Fibroblast of villous mesenchyme (primary cell): Measurements from ENCODE around the gene SUPT20HL2. TPM values are rescaled to one million over a fixed set of nuclear protein-coding genes. Genes with fewer than 3 reads are reported as not detected.

Experiments used
- DNase-seq: peaks from one replicate; pipeline ENCODE4 v3.0.0-alpha.2; 2010; ENCODE audit warnings: low read depth
- H3K4me3 ChIP-seq: 2 replicates; pipeline ENCODE4 v1.5.1; 2011; ENCODE audit warnings: low read depth, mild to moderate bottlenecking, low read length
- total RNA-seq: library from RNA; depleted of rRNA; stranded (reverse); fragments of >200 nt; gene quantifications from 2 replicates; pipeline ENCODE4 v1.2.3, GENCODE V29; 2012
- TF ChIP-seq, protein P1 (sequence below): IDR thresholded peaks from 2 replicates; pipeline ENCODE4 v1.5.1; 2012; ENCODE audit warnings: low read depth, mild to moderate bottlenecking, low read length; ENCODE audit not compliant: insufficient read depth

The SUPT20HL2 gene
- total RNA-seq, 1 donor: under 0.01 TPM

DNA sequence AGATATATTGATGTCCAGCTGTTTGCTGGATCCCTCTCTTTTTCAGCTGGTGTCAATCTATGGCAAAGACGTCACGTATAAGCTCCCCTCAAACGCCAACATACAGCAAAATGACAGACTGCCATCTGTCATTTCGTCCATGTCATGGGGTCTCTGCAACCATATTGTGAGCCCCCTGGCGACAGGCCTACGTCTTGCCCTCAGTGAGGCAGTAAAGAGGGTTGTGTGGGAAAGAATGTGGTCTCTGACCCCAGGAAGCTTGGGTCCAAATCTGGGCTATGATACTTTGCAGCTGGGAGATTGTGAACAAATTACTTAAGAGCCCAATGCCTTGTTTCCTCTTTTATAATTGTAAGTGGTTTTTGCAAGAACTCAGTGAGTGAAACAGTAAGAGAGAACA, 7.4 kb downstream of the SUPT20HL2 start:
- no peak overlapping the region for H3K4me3 ChIP-seq
- TF ChIP-seq, protein P1, sequence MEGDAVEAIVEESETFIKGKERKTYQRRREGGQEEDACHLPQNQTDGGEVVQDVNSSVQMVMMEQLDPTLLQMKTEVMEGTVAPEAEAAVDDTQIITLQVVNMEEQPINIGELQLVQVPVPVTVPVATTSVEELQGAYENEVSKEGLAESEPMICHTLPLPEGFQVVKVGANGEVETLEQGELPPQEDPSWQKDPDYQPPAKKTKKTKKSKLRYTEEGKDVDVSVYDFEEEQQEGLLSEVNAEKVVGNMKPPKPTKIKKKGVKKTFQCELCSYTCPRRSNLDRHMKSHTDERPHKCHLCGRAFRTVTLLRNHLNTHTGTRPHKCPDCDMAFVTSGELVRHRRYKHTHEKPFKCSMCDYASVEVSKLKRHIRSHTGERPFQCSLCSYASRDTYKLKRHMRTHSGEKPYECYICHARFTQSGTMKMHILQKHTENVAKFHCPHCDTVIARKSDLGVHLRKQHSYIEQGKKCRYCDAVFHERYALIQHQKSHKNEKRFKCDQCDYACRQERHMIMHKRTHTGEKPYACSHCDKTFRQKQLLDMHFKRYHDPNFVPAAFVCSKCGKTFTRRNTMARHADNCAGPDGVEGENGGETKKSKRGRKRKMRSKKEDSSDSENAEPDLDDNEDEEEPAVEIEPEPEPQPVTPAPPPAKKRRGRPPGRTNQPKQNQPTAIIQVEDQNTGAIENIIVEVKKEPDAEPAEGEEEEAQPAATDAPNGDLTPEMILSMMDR: no peak
- peak; percentile 11 for DNase-seq

DNA sequence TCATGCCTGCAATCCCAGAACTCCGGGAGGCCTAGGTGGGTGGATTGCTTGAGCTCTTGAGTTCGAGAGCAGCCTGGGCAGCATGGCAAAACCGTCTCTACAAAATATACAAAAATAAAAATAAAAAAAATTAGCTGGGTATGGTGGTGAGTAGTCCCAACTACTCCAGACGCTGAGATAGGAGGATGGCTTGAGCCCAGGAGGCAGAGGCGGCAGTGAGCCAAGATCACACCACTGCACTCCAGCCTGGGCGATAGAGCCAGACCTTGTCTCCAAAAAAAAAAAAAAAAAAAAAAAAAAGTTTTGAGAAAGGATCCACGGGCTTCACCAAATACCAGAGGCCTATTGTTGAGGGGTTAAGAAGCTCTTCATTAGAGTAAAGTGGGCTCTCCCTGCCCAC, 8.0 kb downstream of the SUPT20HL2 start:
- TF ChIP-seq, protein P1: no peak
- no peak for DNase-seq
- no peak overlapping the region for H3K4me3 ChIP-seq

DNA sequence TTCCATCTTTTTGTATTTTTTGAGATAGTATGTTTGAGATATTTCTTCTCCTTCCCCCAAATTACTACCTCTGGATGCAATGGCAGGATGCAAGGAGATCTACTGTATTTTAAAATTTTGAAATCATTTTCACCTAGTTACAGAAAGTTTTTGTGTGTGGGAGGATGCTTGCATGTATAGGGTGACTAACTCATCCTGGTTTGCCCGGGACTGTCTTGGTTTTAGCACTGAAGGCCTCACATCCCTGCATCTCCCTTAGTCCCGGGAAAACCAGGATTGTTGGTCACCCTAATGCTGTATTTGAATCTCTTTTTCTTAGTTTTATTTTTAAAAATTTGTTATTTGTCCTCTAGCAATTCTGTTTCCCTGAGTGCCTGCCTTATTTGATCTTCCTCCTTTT, 12.1 kb downstream of the SUPT20HL2 start:
- TF ChIP-seq, protein P1: no peak
- no peak overlapping the region for H3K4me3 ChIP-seq
- no peak for DNase-seq

DNA sequence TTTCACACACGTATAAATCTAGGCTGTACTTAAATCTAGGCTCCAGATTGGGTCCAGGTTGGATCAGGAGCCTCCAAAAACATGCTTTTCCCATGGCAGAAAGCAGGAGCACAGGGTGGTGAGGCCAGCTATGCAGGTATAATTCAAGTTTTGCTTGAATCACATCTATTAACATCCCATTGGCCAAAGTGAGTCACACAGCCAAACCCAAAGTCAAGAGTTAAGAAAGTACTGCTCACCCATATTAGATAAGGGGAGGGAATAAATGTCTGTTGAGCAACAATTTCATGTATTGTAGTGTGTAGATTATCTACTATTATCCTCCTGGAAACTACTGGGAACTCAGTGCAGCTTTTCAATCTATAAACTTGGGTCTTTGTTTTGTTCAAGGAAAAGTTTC, 12.8 kb downstream of the SUPT20HL2 start:
- DNase-seq: no peak
- TF ChIP-seq, protein P1: no peak

DNA sequence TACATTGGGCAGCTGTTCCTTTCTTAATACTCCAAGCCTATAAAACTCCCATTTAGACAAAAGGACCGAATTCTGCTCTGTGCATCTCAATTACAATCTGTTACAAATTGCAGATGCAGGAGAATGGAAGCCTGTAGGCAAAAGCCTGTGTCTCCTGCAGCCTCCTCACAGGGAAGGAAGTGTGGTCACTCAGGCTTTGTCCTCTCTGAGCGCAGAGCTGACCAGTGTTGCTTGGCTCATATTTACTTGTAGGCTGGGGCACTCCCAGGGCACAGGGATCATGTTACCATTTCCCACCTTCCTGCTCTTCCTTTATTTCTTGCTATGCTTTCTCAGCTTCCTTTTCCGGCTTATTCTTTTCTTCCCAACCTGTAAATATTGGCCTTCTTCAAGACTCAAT, 15.7 kb downstream of the SUPT20HL2 start:
- TF ChIP-seq, protein P1: no peak
- H3K4me3 ChIP-seq: no peak overlapping the region
- DNase-seq: no peak

More for the DNA sequence above, 12.8 kb downstream of the SUPT20HL2 start:
- H3K4me3 ChIP-seq: no peak overlapping the region

DNA sequence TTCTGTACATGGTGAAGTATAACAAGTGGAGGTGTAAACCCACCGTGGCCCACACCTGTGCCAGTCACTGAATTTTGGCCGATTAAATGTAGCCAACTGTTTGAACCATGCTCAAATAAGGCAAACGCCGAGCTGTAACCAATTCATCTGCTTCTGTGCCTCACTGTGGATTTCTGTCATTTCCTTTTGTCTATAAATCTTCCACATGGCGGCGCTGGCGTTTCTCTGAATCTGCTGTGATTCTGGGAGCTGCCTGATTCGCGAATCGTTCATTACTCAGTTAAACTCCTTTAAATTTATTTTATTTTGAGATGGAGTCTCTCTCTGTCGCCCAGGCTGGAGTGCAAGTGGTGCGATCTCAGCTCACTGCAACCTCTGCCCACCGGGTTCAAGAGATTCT, 19.2 kb downstream of the SUPT20HL2 start:
- DNase-seq: peak; percentile 19
- no peak overlapping the region for H3K4me3 ChIP-seq
- TF ChIP-seq, protein P1: peak; percentile 28

DNA sequence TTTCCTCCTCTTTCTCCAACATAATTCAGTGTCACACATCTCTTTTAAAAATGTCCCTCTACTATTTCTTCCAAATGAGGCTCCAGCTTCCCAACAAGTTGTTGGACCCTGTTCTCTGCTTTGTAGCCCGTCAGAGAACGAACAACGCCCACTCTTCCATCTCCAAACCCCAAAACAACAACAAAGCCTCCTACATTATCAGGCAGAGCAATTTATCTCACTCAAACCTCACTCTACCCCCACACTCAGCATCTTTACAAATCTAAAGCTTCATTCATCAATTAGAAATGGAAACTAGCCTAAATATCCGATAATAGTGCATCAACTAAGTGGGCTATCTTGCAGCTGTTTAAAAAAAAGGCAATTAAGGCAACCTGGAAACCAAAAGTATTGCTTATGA, 20.5 kb downstream of the SUPT20HL2 start:
- H3K4me3 ChIP-seq: no peak overlapping the region
- no peak for DNase-seq
- TF ChIP-seq, protein P1: no peak
